Type B pancreatic cell (in vitro differentiated cells): ENCODE measurements around the gene DRD5. TPM values are rescaled to one million over a fixed set of nuclear protein-coding genes. Genes with fewer than 3 reads are reported as not detected.
"Not testable (repeated sequence)": the region's sequence is repeated elsewhere in the genome, so short reads cannot be mapped to it uniquely, and the experiment has no call there.

Experiments used
- DNase-seq: peaks from one replicate; pipeline ENCODE4 v3.0.0; 2021; ENCODE audit warnings: mixed read lengths; ENCODE audit not compliant: unreplicated experiment; ENCODE audit errors: extremely low spot score
- H3K27ac Mint-ChIP-seq: 2 replicates; pipeline ENCODE4 v1.8.0; 2021; ENCODE audit warnings: mild to moderate bottlenecking, mixed read lengths
- H3K27me3 Mint-ChIP-seq: 2 replicates; pipeline ENCODE4 v1.8.0; 2021; ENCODE audit warnings: mixed read lengths
- H3K36me3 Mint-ChIP-seq: 2 replicates; pipeline ENCODE4 v1.8.0; 2021; ENCODE audit warnings: mixed read lengths
- H3K4me1 Mint-ChIP-seq: one replicate; pipeline ENCODE4 v1.8.0; 2021; ENCODE audit warnings: mixed read lengths; ENCODE audit not compliant: unreplicated experiment
- H3K4me3 Mint-ChIP-seq: 2 replicates; pipeline ENCODE4 v1.8.0; 2021; ENCODE audit warnings: mild to moderate bottlenecking, mixed read lengths
- H3K9me3 Mint-ChIP-seq: 2 replicates; pipeline ENCODE4 v1.8.0; 2021; ENCODE audit warnings: mixed read lengths
- CTCF ChIP-seq: fragments of 200-600 bp; sonication (generic); conservative IDR thresholded peaks from 2 replicates; pipeline ENCODE4 v1.5.0; 2021; ENCODE audit warnings: antibody characterized with exemption, mild to moderate bottlenecking
- long read RNA-seq: library from polyadenylated mRNA; unstranded; transcript quantifications from one replicate; pipeline ENCODE4 v2.0.0, GENCODE V29; 2020
- total RNA-seq: library from RNA; stranded (reverse); gene quantifications from 2 replicates; pipeline ENCODE4 v1.2.1, GENCODE V29; 2021; ENCODE audit warnings: low replicate concordance

Gene DRD5
- 0.58 TPM in 1 of 2 replicates, not detected in the other for total RNA-seq
- long read RNA-seq: 0 reads

- TF ChIP-seq CTCF: no peak
- no peak within 1 kb of the TSS for H3K27ac Mint-ChIP-seq
- no peaks in the 10 kb centered on the region for H3K9me3 Mint-ChIP-seq
- peaks cover 86% of the 10 kb centered on the region for H3K27me3 Mint-ChIP-seq
- no peaks in the 10 kb centered on the region for H3K36me3 Mint-ChIP-seq
- peak within 1 kb of the TSS; percentile 78 for H3K4me3 Mint-ChIP-seq
- H3K4me1 Mint-ChIP-seq: no peaks in the 10 kb centered on the region
- no peak for DNase-seq
These were observed at the start of gene DRD5 for GRCh38 chr4:9781343-9782135. TSS of gene DRD5 (plus strand) at chr4:9781634. CDS start at chr4:9782030, 396 bp downstream.

- not testable (repeated sequence) for H3K27me3 Mint-ChIP-seq, H3K4me1 Mint-ChIP-seq, DNase-seq, H3K9me3 Mint-ChIP-seq, H3K4me3 Mint-ChIP-seq, H3K36me3 Mint-ChIP-seq
- peak overlapping the region; percentile 29 for H3K27ac Mint-ChIP-seq
These were observed 49.2 kb upstream of the DRD5 start for GRCh38 chr4:9732256-9732655.

GRCh38 chr4:9735515-9735914, 45.9 kb upstream of the DRD5 start:
- TF ChIP-seq CTCF: no peak
- H3K27me3 Mint-ChIP-seq: peaks cover 3% of the 10 kb centered on the region
- no peak overlapping the region for H3K27ac Mint-ChIP-seq
- no peak overlapping the region for H3K4me3 Mint-ChIP-seq
- no peaks in the 10 kb centered on the region for H3K4me1 Mint-ChIP-seq
- no peak for DNase-seq
- no peaks in the 10 kb centered on the region for H3K9me3 Mint-ChIP-seq
- H3K36me3 Mint-ChIP-seq: no peaks in the 10 kb centered on the region

GRCh38 chr4:9737280-9737679, 44.2 kb upstream of the DRD5 start:
- not testable (repeated sequence) for H3K9me3 Mint-ChIP-seq, H3K36me3 Mint-ChIP-seq, H3K27ac Mint-ChIP-seq, DNase-seq, H3K4me3 Mint-ChIP-seq, H3K27me3 Mint-ChIP-seq, H3K4me1 Mint-ChIP-seq

- not testable (repeated sequence) for H3K36me3 Mint-ChIP-seq, DNase-seq, H3K27ac Mint-ChIP-seq, H3K4me1 Mint-ChIP-seq, H3K4me3 Mint-ChIP-seq, H3K27me3 Mint-ChIP-seq, H3K9me3 Mint-ChIP-seq
These were observed 37.6 kb upstream of the DRD5 start for GRCh38 chr4:9743789-9744188.

GRCh38 chr4:9745782-9746181, 35.7 kb upstream of the DRD5 start:
- TF ChIP-seq CTCF: no peak
- H3K4me1 Mint-ChIP-seq: no peaks in the 10 kb centered on the region
- no peak for DNase-seq
- no peak overlapping the region for H3K4me3 Mint-ChIP-seq
- no peak overlapping the region for H3K27ac Mint-ChIP-seq
- no peaks in the 10 kb centered on the region for H3K9me3 Mint-ChIP-seq
- no peaks in the 10 kb centered on the region for H3K27me3 Mint-ChIP-seq
- H3K36me3 Mint-ChIP-seq: no peaks in the 10 kb centered on the region

- Mint-ChIP-seq H3K36me3 (no peaks in the 10 kb centered on the region), H3K4me3 (no peak overlapping the region), H3K27me3 (peaks cover 18% of the 10 kb centered on the region), H3K27ac (no peak overlapping the region), H3K4me1 (peaks cover 4% of the 10 kb centered on the region), H3K9me3 (no peaks in the 10 kb centered on the region)
- DNase-seq: no peak
- no peak for TF ChIP-seq CTCF
These were observed 22.7 kb upstream of the DRD5 start for GRCh38 chr4:9758641-9759317.
